ENCODE data around the gene UBE3B.

The UBE3B gene

DNA sequence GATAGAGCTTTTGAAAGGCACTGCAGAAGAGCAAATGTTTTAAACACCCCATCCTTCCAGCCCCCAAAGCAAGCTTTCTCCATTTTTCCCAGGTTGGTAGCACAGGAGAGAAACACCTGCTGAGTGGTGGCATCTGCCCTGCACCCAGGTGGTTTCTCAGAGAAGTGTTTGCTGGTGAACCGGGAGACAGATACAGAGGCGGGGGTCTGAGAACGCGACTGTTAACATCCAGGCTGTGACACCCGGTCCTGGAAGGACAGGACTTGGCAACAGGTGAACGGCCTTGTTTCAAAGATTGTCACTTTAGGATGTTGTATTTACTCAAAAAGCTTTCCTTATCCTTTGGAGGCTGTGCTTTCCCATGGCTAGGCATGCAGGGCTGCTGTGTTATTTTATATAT is 77.3 kb downstream of the UBE3B start:
- DNase-seq, result no peak

DNA sequence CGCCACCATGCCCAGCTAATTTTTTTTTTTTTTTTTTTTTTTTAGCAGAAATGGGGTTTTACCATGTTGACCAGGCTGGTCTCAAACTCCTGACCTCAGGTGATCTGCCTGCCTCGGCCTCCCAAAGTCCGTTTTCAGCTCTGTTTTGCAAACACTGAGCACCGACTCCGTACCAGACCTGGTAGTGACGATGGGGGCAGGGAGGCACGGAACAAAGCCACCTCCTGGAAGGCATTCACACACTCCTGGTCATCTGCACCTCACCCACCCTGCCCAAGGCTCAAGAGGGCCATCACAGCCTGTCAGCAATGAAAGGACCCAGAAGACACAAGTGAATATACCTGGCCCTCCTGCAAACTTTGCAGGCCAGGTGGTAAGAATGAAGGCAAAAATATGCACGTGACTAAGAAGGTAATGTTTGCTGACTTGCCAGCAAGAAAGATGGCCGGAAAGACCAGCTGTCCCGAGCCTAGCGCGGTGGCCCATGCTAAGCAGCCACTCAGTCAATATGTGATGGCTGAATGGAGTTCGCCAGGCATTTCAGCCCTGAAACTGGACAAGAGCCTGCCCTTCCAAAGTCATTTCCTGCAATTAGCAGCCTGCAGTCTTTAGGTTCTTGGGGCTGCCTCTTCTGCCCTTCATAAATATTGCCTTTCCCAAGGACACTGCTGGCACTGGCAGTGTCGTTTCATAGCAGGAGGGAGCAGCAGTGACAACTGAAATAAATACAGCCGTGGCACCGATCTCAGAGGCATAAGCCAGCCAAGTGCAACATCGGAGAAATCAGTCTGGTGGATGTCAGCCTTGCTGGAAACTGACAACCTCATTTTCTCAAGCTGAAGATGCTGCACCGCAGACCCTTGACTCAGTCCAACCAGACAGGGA is 78.2 kb downstream of the UBE3B start:
- DNase-seq, result no peak

DNA sequence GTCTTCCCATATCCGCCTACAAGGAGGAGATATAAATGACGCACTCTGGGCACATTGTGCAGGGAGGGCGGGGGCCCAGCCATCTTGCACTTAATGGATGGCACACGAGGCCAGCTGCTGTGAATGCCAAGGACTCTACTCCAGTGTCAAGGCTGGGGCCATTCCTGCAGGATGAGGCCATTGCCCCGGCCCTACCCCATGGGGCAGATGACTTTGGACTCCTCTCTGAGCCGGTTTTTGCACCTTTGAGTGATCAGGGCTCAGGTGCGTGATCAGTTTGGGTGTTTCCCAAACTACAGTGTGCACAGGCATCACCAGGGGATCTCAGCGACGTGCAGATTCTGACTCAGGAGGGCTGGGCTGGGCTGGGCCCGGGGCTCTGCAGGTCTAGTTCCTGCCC is 79.8 kb downstream of the UBE3B start:
- DNase-seq, result no peak

DNA sequence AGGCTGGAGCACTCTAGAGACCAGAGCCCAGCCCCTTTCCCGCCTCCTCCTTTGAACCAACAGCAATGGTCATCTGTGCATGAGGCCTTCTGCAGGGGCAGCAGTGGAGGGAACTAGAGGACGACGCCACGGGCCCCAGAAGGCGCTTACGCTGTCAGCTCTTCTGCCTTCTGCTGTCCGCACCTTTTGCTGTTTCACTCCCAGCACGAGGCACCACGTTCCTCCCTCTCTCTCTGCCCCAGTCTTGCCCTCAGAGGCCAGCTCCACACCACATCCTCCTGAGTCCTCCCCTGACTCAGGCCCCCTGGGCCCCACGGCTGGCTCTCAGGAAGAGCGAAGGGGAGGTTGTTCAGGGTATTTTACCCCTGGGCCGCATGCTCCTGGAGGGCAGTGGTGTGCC is 80.4 kb downstream of the UBE3B start:
- no peak for DNase-seq

DNA sequence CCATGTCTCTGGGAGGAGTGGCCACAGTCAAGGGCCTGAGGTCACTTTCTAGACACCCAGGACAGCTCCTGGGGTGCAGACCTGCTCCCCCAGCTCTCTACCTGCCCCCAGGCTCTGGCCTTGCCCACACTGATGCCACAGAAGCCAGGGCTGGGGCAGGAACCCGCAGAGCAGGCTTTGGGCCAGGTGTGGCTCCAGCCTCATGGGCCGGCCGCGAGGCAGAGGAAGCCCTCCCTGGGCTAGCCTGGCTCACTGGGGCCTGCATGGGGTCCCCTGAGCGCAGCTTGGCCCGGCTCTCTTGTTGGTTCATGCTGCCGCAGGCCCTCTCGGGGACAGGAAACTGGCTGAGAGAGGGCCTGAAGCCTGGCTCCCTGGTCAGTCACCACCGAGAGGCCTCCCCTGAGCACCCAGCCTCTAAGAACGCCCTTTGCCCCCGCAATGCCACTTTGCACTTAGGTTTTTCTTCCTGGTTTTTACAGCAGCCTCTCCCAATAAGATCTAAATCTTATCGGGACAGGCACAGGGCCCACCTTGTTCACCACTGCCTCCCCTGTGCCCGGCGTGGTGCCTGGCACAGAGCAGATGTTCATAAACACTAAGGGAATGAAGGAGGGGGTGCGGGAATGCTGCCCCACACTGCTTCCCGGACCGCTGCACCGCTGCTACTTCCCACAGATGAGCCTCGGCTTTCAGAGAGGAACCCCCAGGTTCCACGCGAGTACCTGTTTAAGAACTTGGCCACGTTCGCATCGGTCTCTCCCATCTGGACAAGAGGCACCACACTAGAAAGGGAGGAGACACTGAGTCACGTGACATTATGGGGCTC is 81.2 kb downstream of the UBE3B start:
- DNase-seq, result no peak

DNA sequence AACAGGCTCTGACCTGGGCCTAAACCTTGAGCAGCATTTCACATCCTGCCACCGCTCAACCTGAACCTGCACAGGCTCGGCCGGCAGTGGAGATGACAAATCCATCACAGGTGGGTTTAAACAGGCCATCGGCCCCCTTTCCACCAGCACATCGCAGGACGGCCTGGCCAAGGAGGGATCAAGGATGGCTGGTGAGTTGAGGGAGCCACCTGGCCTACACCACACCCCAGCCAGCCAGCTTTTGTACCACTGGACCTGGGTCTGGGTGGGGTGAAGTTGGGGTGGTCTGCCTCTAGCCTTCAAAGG is 81.7 kb downstream of the UBE3B start:
- DNase-seq, result no peak

DNA sequence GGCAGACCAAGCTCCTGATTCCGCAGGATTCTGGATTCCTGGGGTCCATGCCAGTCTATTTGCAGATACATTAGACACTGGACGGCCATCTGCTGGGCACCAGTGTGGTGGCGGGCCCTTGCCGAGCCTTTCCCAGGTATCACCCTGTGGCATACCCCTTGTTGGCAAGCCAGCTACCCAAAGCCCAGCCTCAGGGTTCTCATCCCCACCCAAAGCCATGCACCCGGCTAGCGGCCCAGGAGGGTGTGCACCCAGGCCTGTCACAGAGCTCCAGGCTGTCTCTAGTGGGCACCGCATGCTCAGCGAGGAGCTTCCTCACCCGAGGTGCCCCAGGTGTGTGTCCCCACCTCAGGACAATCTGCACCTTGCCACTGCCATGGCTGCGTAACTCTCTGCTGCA is 82.2 kb downstream of the UBE3B start:
- DNase-seq, result no peak

DNA sequence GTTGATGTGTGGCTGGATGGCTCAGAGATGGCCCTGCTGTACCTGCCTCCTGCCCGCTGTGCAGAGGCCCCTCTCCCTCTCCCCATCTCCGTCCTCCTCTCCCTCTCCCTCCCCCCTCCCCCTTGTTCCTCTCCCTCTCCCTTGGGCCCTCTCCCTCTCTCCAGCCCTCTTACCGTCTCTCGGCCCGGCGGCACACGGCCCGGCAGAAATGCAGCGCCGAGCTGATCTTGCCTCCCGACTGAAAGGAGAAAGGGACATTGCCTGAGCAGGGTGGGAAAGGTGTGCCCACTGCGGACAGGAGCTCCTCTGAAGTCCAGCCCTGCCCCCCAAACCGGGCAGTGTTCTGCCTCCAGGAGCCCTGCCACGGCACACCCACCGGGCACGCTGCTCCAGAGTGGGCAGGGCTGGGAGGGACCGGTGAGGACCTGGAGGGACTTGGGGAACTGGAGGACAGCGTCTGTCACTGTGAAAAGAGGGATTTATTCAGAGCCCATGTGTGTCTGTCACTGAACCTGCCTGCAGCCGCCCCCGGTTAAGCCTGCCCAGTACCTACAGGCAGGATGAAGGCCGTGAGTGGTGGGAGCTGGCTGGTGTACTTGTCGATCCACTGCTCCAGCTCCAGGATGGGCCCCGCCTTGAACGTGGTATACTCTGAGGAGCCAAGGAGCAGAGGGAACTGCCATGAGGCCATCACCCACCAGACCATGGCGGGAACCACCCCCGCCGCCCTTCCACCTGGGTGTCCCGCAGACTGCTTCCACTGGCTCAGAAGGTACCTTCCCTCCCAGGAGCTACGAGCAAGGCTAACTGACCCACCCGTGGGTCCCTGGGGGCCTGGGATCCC is 83.7 kb downstream of the UBE3B start:
- DNase-seq, result no peak

DNA sequence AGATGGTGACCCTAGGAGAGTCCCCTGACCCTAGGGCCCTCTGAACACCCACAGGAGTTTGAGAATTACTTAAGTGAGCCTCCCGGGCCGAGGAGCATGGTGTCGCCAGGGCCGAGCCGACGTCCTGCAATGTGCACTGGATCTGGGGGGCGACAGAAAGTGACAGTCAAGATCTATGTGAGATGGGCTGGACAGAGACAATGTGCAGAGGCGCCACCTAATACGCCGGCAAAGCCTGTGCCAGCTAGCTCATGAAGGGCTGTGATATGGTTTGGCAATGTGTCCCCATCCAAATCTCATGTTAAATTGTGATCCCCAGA is 84.2 kb downstream of the UBE3B start:
- no peak for DNase-seq

DNA sequence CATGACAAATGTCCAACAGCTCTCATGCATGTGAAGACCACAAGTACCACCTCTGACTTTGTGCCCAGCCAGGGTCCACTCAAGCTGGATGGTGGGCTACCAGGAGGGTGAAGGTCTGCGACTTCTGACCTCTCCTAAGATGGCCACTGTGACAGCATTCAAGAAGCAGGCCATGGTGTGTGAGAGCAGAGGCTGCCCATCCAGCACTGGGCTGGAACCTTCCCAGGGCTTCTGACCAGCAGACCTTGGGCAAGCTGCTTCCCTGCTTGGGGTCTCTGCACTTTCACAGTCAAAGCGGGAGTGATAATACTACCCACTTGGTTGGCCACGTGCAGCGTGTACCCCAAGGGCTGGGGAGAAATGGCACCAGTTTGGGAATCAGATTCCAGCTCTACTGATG is 85.4 kb downstream of the UBE3B start:
- DNase-seq, result no peak

DNA sequence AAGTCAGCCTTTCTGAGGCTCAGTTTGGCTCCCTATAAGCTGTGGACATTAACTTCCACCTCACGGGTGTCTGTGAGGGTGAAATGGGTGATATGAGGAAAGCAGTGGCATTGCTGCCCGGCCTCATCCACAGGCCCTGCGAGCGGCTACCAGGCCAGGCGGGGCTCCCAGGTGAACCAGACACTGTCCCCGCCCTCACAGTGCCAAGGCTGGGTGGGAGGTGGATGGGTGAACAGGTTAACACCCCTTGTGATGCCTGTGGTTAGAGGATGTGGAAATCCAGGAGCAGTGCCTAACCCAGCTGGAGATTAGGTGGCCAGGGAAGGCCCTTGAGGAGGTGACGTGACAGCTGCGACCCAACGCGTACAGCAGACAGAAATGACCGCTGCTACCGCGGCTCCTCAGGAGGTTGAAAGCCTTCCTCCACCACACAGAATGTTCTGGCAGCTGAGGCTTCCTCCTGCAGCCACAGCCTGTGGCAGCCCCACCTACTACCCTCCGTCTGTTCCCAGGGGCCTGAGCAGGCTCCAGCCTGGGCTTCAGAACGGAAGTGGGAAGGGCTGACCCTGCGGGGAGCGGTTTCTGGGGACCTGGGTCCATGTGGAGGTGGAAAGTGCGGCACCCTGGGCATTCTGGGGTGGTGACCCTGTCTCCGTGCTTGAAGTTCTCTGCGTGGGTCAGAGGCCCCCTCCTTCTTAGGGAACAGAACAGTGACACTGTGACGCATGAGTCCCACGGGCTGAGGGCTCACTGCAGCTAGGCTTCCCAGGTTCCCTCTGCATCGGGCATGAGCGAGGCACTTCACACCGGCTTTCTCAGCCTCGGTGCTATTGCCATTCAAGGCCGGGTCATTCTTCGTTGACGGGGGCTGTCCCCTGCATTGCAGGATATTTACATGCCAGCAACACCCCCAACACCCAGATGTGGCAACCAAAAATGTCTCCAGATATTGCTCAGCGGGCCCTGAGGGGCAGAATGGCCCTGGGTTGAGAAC is 86.2 kb downstream of the UBE3B start:
- DNase-seq, result no peak

DNA sequence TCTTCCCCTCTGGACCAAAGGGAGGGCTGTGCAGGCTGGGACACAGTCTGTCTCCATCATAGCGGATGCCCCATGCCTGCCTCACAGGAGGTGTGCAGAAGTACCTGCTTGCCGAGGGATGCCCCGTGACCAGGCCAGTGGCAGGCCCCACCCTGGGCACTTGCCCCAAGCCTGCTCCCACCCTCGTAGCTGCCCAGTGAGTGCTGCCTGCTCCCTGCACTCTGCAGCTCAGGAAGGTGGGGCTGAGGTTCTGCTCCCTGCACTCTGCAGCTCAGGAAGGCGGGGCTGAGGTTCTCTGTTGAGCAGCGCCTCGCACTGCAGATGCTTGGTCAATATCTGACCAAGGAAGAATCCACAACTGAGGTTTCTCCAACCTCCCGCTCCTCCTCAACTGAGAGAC is 89.0 kb downstream of the UBE3B start:
- no peak for DNase-seq

DNA sequence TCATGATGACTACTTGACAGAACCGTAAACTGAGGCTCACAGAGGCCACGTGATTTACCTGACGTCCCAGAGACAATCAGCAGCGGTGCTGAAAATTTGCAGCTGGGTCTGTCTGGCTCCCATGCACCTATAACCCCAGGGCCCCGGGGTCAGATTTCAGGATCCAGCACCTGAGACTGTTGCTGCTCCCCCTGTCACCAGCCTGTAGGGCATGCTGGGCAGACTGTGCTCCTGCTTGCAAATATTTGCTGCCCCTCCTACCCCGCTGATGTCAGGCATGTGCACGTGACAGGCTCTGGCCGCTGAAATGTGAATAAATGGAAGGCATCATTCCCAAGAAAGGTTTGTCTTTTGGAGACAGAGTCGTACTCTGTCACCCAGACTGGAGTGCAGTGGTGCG is 89.9 kb downstream of the UBE3B start:
- no peak for DNase-seq

DNA sequence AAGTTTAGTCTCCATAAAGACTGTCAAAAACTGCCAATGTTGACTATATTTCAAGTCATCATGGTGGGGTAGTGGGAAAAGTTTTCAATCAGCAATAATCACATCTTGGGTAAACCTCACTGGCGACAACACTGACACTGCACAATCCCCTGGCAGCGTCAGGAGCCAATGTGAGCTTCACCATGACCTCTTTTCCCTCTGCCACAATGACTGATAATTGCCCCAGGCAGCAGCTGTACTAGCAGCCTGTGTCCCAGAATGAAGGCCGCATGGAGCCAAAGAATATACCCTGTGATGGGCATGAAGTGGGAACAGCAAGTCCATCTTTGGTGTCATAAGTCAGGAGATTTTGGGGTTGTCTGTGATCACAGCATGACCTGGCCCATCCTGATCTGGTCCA is 90.5 kb downstream of the UBE3B start:
- no peak for DNase-seq

DNA sequence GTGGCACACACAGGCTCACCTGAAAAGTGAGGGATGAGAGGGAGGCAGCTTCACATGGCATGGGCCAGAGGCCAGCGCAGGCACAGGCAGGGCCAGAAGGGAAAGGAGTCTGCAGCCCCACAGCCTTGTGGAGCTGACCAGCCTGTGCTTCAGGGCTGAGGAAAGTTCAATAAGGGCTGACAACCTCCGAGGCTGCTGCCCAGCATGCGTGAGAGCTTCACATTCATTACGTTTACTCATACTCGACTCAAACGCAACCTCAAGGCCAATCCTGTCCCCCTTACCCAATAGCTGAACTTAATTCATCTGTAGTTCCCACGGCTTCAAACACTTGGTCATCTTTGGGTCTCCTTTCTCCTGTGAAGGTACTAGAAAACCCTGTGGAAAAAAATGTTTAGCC is 91.1 kb downstream of the UBE3B start:
- no peak for DNase-seq

DNA sequence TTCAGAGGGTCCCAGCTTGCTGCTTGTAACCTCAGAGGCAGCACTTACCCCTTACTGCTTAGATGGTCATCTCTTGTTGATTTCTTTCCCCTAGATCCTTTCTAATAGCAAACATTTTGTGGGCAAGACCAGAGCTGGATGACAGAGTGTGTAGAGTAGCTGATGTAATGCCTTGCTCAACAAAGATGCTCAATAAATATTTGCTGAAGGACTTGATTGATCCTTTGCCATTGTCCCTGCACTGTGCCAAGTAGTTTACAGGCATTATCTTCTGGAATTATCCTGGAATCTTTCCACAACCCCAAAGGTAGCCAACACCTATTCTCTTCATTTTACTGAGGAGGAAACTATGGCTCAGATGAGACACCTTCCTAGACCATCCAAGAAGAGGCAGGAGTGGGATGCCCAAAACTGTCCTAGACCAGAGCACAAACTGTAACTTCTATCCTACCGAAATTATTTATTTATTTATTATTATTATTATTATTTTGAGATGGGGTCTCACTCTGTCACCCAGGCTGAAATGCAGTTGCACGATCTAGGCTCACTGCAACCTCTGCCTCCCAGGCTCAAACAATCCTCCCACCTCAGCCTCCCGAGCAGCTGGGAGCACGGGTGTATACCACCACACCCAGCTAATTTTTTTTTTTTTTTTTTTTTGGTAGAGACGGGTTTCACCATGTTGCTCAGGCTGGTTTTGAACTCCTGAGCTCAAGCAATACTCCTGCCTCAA is 94.5 kb downstream of the UBE3B start:
- no peak for DNase-seq

DNA sequence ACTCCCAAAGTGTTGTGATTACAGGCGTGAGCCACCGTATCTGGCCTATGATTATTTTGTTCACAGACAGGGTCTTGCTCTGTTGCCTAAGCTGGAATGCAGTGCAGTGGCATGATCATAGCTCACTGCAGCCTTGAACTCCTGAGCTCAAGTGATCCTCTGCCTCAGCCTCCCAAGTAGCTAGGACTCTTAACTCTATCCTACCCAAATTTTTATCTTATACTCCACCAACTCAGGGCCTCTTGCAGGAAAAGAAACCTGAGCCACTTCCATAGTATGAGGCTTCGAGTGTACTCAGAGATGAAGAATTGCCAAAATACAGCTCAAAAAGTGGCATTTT is 95.0 kb downstream of the UBE3B start:
- no peak for DNase-seq

DNA sequence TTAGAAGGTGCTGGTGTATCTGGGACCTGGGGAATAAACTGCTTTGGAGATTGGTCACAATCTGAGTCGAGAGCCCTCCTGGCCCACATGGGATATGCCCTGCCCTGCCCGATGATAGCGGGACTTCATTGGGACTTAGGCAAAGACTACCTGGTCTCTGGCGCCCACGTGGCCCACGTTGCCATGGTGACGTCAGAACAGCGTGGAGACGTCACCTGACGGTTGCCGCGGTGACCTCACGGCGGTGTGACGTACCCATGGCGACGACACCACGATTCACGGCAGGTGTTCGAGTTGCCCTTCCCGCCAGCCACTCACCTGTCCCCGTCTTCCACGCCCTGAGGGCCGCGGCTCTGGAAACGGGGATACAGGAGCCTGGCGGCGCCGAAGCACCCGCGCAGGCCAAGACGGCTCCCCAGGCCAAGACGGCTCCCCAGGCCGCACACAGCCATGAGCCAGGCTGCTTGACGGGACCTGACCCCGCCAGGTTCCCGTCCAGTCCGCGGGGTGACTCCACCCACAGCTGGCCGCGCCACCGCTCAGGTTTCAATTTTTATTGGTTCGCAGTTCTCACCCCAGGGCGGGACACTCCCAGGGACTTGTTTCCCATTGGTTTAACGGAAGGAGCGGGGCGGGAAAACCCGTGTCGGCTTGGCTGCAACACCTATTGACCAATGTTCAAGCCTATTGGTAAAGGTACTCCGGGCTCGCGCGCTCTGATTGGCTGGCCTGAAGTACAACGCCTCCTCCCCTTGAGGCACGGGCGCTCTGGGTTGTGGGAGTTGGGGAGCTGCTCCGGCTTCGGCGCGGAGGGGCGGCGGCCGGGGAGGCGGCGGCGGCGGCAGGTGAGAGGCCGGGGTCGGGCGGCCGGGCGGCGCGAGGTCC is 95.8 kb downstream of the UBE3B start, which contains the start of the genes MMAB and MVK:
Gene MMAB, minus strand, starts transcription at position 476 of the 885 bp plus-strand sequence. Its CDS starts 24 bp downstream, at position 452.
Gene MVK, plus strand, starts transcription at position 766 of the 885 bp plus-strand sequence. CDS start 1,029 bp downstream, outside the sequence.
- peak; percentile 98 for DNase-seq

DNA sequence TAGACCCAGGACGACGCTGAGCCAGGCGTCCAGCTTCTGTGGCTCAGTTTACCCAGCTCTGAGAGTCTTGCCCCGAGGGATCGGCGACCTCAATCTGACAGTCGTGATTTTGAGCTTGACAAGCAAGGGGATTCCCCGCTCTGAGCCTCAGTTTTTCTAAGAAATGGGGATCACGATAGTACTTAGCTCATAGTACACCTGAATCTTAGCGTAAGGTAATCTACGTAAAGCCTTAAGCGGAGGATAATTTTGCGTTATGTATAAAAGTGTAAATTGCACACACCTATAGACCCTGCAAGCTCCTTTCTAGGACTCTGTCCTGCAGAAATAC is 96.4 kb downstream of the UBE3B start:
- DNase-seq, result no peak

DNA sequence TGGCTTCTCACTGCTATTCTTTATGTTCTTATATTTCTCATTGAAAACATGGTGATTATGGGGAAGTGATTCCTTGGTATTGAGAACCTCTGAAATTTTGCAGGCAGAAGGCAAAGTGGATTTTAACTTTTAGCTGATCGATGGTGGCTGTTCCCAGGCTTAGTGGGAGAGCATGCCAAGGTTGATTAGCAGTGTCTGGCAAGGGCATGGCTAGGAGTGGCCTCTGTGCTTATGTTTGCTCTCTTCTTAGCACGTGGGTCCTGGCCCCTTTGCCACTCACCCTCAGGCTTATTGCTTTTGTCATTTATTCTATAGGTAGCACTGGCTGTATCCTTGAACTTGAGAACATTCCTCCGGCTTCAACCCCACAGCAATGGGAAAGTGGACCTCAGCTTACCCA is 98.2 kb downstream of the UBE3B start:
- no peak for DNase-seq

DNA sequence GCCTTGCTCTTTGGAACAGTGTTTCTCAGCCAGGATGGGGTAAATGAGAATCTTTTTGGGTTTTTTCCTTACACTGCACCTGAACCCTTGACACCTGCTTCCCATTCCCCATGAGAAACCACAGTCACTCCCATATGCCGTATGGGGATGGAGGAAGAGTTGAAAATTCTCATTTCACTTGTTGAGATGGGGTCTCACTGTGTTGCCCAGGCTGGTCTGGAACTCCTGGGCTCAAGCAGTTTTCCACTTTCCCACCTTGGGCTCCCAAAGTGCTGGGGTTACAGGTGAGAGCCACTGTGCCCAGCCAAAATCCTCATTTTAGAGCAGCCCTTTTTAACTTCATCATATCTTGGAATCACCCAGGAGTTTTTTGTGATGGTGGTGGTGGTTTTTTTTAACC is 99.9 kb downstream of the UBE3B start:
- no peak for DNase-seq

Measured in CD4-positive, alpha-beta T cell treated with Interleukin-17A for 4 hours (primary cell).